CD4-positive, CD25-positive, alpha-beta regulatory T cell (primary cell): ENCODE data around the gene PPP5C. TPM values are rescaled to one million over a fixed set of nuclear protein-coding genes. Genes with fewer than 3 reads are reported as not detected.
"Not testable (repeated sequence)": the region's sequence is repeated elsewhere in the genome, so short reads cannot be mapped to it uniquely, and the experiment has no call there.

ENCODE experiments used
- ATAC-seq, 2 donors: fragments of 150-1000 bp; cut with Tn5 transposase; one replicate each; pipeline ENCODE4 v1.10.0; 2021; ENCODE audit warnings: low read depth in 2 of 2, moderate number of reproducible peaks in 2 of 2, moderate library complexity in 1 of 2
- DNase-seq, 3 donors: peaks; one replicate each; pipeline versions ENCODE4 v3.0.0 to v3.0.0-alpha.2; 2012 to 2022; ENCODE audit warnings: mixed read lengths in 1 of 3
- H3K27ac ChIP-seq: one replicate; pipeline ENCODE4 v1.7.0; 2013; ENCODE audit warnings: mild to moderate bottlenecking, low read length; ENCODE audit not compliant: insufficient read depth, poor library complexity, severe bottlenecking
- H3K27me3 ChIP-seq: one replicate; pipeline ENCODE4 v1.7.0; 2013; ENCODE audit warnings: low read length; ENCODE audit not compliant: control insufficient read depth, insufficient read depth
- H3K36me3 ChIP-seq: one replicate; pipeline ENCODE4 v1.7.0; 2013; ENCODE audit warnings: mild to moderate bottlenecking, low read length, moderate library complexity; ENCODE audit not compliant: control insufficient read depth, insufficient read depth
- H3K4me1 ChIP-seq: 2 replicates; pipeline ENCODE4 v1.7.0; 2013; ENCODE audit warnings: mild to moderate bottlenecking, low read length; ENCODE audit not compliant: insufficient read depth, control insufficient read depth, poor library complexity, severe bottlenecking
- H3K4me3 ChIP-seq: one replicate; pipeline ENCODE4 v1.7.0; 2013; ENCODE audit warnings: low read depth, mild to moderate bottlenecking, low read length, moderate library complexity
- H3K9me3 ChIP-seq, 2 experiments: 1 replicate in 1 of 2; 2 replicates in 1 of 2; pipeline ENCODE4 v1.7.0; 2013; ENCODE audit warnings: low read length in 2 of 2, mild to moderate bottlenecking in 1 of 2, moderate library complexity in 1 of 2; ENCODE audit not compliant: control insufficient read depth in 2 of 2
- H3K27ac Mint-ChIP-seq, 3 donors: one replicate each; pipeline ENCODE4 v1.8.0; 2020 to 2022; ENCODE audit warnings: mild to moderate bottlenecking in 3 of 3, mixed read lengths in 3 of 3, moderate library complexity in 2 of 3
- H3K27me3 Mint-ChIP-seq: one replicate; pipeline ENCODE4 v1.8.0; 2022; ENCODE audit warnings: mild to moderate bottlenecking, mixed read lengths
- H3K36me3 Mint-ChIP-seq: one replicate; pipeline ENCODE4 v1.8.0; 2020; ENCODE audit warnings: mixed read lengths
- H3K4me1 Mint-ChIP-seq, 4 donors: one replicate each; pipeline ENCODE4 v1.8.0; 2020 to 2022; ENCODE audit warnings: mixed read lengths in 4 of 4, mild to moderate bottlenecking in 1 of 4
- H3K4me3 Mint-ChIP-seq, 4 donors: one replicate each; pipeline ENCODE4 v1.8.0; 2020 to 2022; ENCODE audit warnings: mild to moderate bottlenecking in 4 of 4, mixed read lengths in 4 of 4, moderate library complexity in 3 of 4
- H3K9me3 Mint-ChIP-seq, 7 donors: one replicate each; pipeline ENCODE4 v1.8.0; 2020 to 2022; ENCODE audit warnings: mixed read lengths in 7 of 7, mild to moderate bottlenecking in 3 of 7, moderate library complexity in 2 of 7
- polyA plus RNA-seq, 4 donors: library from polyadenylated mRNA; unstranded; fragments of 300-500 nt; fragmentation: Illumina TruSeq; gene quantifications; one replicate each; pipeline ENCODE4 v1.2.3, GENCODE V29; 2021
- total RNA-seq: library from RNA; stranded (reverse); gene quantifications from one replicate; pipeline ENCODE4 v1.2.3, GENCODE V29; 2022

PPP5C gene
- total and polyA plus RNA-seq, 5 donors from 2014 or later, result 16.2 to 34.6 (median 21.4) TPM

- H3K4me1 Mint-ChIP-seq, result peaks cover 0 to 3% (median 0%) of the 10 kb centered on the region in 4 donors
- no peak overlapping the region for H3K4me3 ChIP-seq
- no peak overlapping the region for H3K27ac Mint-ChIP-seq
- no peaks in the 10 kb centered on the region for H3K27me3 Mint-ChIP-seq
- no peaks in the 10 kb centered on the region for H3K36me3 ChIP-seq
- peaks cover 6 to 9% of the 10 kb centered on the region in 2 experiments for H3K9me3 ChIP-seq
- no peak for DNase-seq
- ATAC-seq, result no peak
- no peaks in the 10 kb centered on the region for H3K27me3 ChIP-seq
- H3K36me3 Mint-ChIP-seq, result peaks cover 4% of the 10 kb centered on the region
- peaks cover 0 to 18% (median 4%) of the 10 kb centered on the region in 7 donors for H3K9me3 Mint-ChIP-seq
- no peaks in the 10 kb centered on the region for H3K4me1 ChIP-seq
- no peak overlapping the region for H3K27ac ChIP-seq
- H3K4me3 Mint-ChIP-seq, result no peak overlapping the region
Measured at GRCh38 chr19:46306501-46306900, 40.4 kb upstream of the PPP5C start.

- Mint-ChIP-seq H3K9me3 (peaks cover 0 to 16% (median 4%) of the 10 kb centered on the region in 7 donors), H3K4me3 (no peak overlapping the region), H3K36me3 (peaks cover 4% of the 10 kb centered on the region), H3K4me1 (peaks cover 0 to 3% (median 0%) of the 10 kb centered on the region in 4 donors), H3K27me3 (no peaks in the 10 kb centered on the region), H3K27ac (no peak overlapping the region)
- no peak for ATAC-seq
- Histone ChIP-seq H3K4me3 (no peak overlapping the region), H3K27me3 (no peaks in the 10 kb centered on the region), H3K9me3 (peaks cover 6 to 9% of the 10 kb centered on the region in 2 experiments), H3K27ac (no peak overlapping the region), H3K36me3 (no peaks in the 10 kb centered on the region), H3K4me1 (no peaks in the 10 kb centered on the region)
- DNase-seq, result no peak
Measured at GRCh38 chr19:46308510-46308909, 38.4 kb upstream of the PPP5C start.

- DNase-seq, result no peak
Measured at GRCh38 chr19:46309056-46309455, 37.8 kb upstream of the PPP5C start.

GRCh38 chr19:46311444-46311843 is 35.4 kb upstream of the PPP5C start:
- Mint-ChIP-seq H3K4me3 (no peak overlapping the region), H3K27me3 (no peaks in the 10 kb centered on the region), H3K36me3 (no peaks in the 10 kb centered on the region), H3K9me3 (peaks cover 0 to 7% (median 3%) of the 10 kb centered on the region in 7 donors), H3K27ac (no peak overlapping the region), H3K4me1 (no peaks in the 10 kb centered on the region)
- Histone ChIP-seq H3K4me1 (no peaks in the 10 kb centered on the region), H3K36me3 (no peaks in the 10 kb centered on the region), H3K27me3 (no peaks in the 10 kb centered on the region), H3K4me3 (no peak overlapping the region), H3K27ac (no peak overlapping the region), H3K9me3 (peaks cover 2 to 5% of the 10 kb centered on the region in 2 experiments)
- no peak for ATAC-seq
- DNase-seq, result no peak

More at GRCh38 chr19:46309056-46309455, 37.8 kb upstream of the PPP5C start:
- Mint-ChIP-seq H3K27me3 (no peaks in the 10 kb centered on the region), H3K36me3 (peaks cover 4% of the 10 kb centered on the region), H3K9me3 (peaks cover 0 to 16% (median 4%) of the 10 kb centered on the region in 7 donors), H3K4me3 (no peak overlapping the region), H3K27ac (no peak overlapping the region), H3K4me1 (peaks cover 0 to 3% (median 0%) of the 10 kb centered on the region in 4 donors)
- Histone ChIP-seq H3K27me3 (no peaks in the 10 kb centered on the region), H3K36me3 (no peaks in the 10 kb centered on the region), H3K4me1 (no peaks in the 10 kb centered on the region), H3K4me3 (no peak overlapping the region), H3K27ac (no peak overlapping the region), H3K9me3 (peaks cover 6 to 9% of the 10 kb centered on the region in 2 experiments)
- no peak for ATAC-seq

GRCh38 chr19:46313540-46314469 is 33.1 kb upstream of the PPP5C start:
- not testable (repeated sequence) for H3K9me3 ChIP-seq, H3K4me3 ChIP-seq, ATAC-seq, H3K9me3 Mint-ChIP-seq, DNase-seq, H3K27me3 Mint-ChIP-seq, H3K36me3 Mint-ChIP-seq, H3K36me3 ChIP-seq, H3K27ac Mint-ChIP-seq, H3K27me3 ChIP-seq, H3K4me1 Mint-ChIP-seq, H3K4me1 ChIP-seq, H3K4me3 Mint-ChIP-seq, H3K27ac ChIP-seq

- Histone ChIP-seq H3K36me3 (no peaks in the 10 kb centered on the region), H3K27me3 (no peaks in the 10 kb centered on the region), H3K4me1 (no peaks in the 10 kb centered on the region), H3K27ac (no peak overlapping the region), H3K4me3 (no peak overlapping the region), H3K9me3 (no peaks in the 10 kb centered on the region)
- no peaks in the 10 kb centered on the region for H3K4me1 Mint-ChIP-seq
- ATAC-seq (no peak), DNase-seq (no peak)
- H3K4me3 Mint-ChIP-seq, result no peak overlapping the region
- no peaks in the 10 kb centered on the region for H3K36me3 Mint-ChIP-seq
- H3K27me3 Mint-ChIP-seq, result peaks cover 4% of the 10 kb centered on the region
- H3K9me3 Mint-ChIP-seq, result no peaks in the 10 kb centered on the region
- H3K27ac Mint-ChIP-seq, result peak overlapping the region in 1 of 3 donors; percentile 82
Measured at GRCh38 chr19:46317339-46317738, 29.5 kb upstream of the PPP5C start.

DNA sequence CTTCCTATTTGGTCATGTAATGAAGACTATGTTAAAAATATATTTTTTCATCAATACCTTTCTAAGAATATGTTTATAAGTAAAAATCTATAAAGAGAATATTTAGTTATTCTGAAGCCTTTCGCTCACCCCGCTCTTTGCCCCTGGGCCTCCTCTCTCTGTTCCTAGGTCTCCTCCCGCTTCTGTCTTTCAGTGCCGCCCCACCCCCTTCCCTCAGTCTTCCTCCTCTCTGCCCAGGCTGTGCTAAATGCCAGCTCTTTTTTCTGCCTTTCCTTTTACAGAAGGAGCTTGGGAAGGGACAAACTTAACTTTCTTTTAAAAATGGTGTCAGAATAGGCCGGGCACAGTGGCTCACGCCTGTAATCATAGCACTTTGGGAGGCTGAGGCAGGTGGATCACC is 27.3 kb upstream of the PPP5C start:
- no peaks in the 10 kb centered on the region for H3K4me1 Mint-ChIP-seq
- Histone ChIP-seq H3K4me1 (no peaks in the 10 kb centered on the region), H3K9me3 (no peaks in the 10 kb centered on the region), H3K27ac (no peak overlapping the region), H3K4me3 (no peak overlapping the region), H3K36me3 (no peaks in the 10 kb centered on the region), H3K27me3 (no peaks in the 10 kb centered on the region)
- no peak for ATAC-seq
- no peak overlapping the region for H3K27ac Mint-ChIP-seq
- DNase-seq, result no peak
- H3K36me3 Mint-ChIP-seq, result no peaks in the 10 kb centered on the region
- H3K4me3 Mint-ChIP-seq, result no peak overlapping the region
- no peaks in the 10 kb centered on the region for H3K9me3 Mint-ChIP-seq
- H3K27me3 Mint-ChIP-seq, result peaks cover 4% of the 10 kb centered on the region

DNA sequence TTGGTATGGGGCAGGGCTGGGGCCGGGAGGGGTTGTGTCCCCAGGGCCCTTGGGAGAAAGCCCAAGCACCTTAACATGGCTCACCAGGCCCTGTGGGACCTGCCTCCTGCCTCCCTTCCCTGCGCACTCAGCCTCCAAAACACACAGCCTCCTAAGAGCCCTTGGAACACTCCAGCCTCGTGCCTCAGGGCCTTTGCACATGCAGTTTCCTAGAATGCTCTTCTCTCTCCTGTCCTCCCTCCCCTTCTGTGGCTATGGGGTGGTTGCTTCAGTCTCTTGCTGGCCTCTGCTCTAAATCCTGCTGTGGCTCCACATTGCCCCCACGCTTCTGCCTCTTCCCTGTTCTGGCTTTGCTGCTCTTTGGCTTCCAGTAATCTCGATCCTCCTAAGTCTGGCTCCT is 26.3 kb upstream of the PPP5C start:
- Histone ChIP-seq H3K4me1 (no peaks in the 10 kb centered on the region), H3K27ac (no peak overlapping the region), H3K4me3 (no peak overlapping the region), H3K9me3 (peaks cover 0 to 1% of the 10 kb centered on the region in 2 experiments), H3K27me3 (no peaks in the 10 kb centered on the region), H3K36me3 (no peaks in the 10 kb centered on the region)
- H3K4me1 Mint-ChIP-seq, result no peaks in the 10 kb centered on the region
- H3K9me3 Mint-ChIP-seq, result peaks cover 0 to 3% (median 0%) of the 10 kb centered on the region in 7 donors
- no peak overlapping the region for H3K4me3 Mint-ChIP-seq
- peaks cover 3% of the 10 kb centered on the region for H3K36me3 Mint-ChIP-seq
- no peak for DNase-seq
- peak overlapping the region in 1 of 3 donors; percentile 36 for H3K27ac Mint-ChIP-seq
- H3K27me3 Mint-ChIP-seq, result peaks cover 4% of the 10 kb centered on the region
- no peak for ATAC-seq
